BLaER1 treated with 17β-estradiol and CSF1 and Interleukin-3, amounts not matched to agents 10 nM and 100 nM (cell line): Measurements from ENCODE around the gene ACSS1.

Source experiments
- H3K27ac ChIP-seq, 11 experiments: shearing (Covaris generic); formaldehyde crosslinking; 2 replicates each; pipeline ENCODE4 v1.8.1; 2022
- H3K27me3 ChIP-seq, 11 experiments: shearing (Covaris generic); formaldehyde crosslinking; 2 replicates each; pipeline ENCODE4 v1.8.1; 2022
- H3K36me3 ChIP-seq, 11 experiments: shearing (Covaris generic); formaldehyde crosslinking; 2 replicates each; pipeline ENCODE4 v1.8.1; 2022
- H3K4me1 ChIP-seq, 10 experiments: shearing (Covaris generic); formaldehyde crosslinking; 2 replicates each; pipeline ENCODE4 v1.8.1; 2022
- H3K4me2 ChIP-seq, 11 experiments: shearing (Covaris generic); formaldehyde crosslinking; 2 replicates each; pipeline ENCODE4 v1.8.1; 2022
- H3K4me3 ChIP-seq, 10 experiments: shearing (Covaris generic); formaldehyde crosslinking; 2 replicates each; pipeline ENCODE4 v1.8.1; 2022
- H3K9ac ChIP-seq, 11 experiments: shearing (Covaris generic); formaldehyde crosslinking; 2 replicates each; pipeline ENCODE4 v1.8.1; 2022
- H3K9me3 ChIP-seq, 11 experiments: shearing (Covaris generic); formaldehyde crosslinking; replicated peaks in 1 of 11; 2 replicates each; pipeline ENCODE4 v1.8.1; 2022
- H4K20me1 ChIP-seq, 11 experiments: shearing (Covaris generic); formaldehyde crosslinking; 2 replicates each; pipeline ENCODE4 v1.8.1; 2022
- Cebpa-rat ChIP-seq, 11 experiments: shearing (Covaris generic); IDR thresholded peaks; 2 replicates each; pipeline ENCODE4 v1.8.1; 2022

The ACSS1 gene

GRCh38 chr20:25058051-25058846 is at the start of gene ACSS1:
Gene ACSS1 (minus strand): TSS chr20:25058139. CDS start chr20:25058102, 37 bp downstream.
- H3K9me3 ChIP-seq, result no peaks in the 10 kb centered on the region
- H4K20me1 ChIP-seq, result peaks cover 0 to 37% (median 31%) of the 10 kb centered on the region in 11 experiments; a peak in 17 of 22 replicates
- peak within 1 kb of the TSS; percentile 95 to 99 (median 98) for H3K4me2 ChIP-seq
- peak within 1 kb of the TSS; percentile 73 to 94 (median 89) for H3K27ac ChIP-seq
- H3K36me3 ChIP-seq, result peaks cover 0 to 7% (median 0%) of the 10 kb centered on the region in 11 experiments; a peak in 2 of 22 replicates
- H3K4me1 ChIP-seq, result peaks cover 48 to 59% (median 56%) of the 10 kb centered on the region in 10 experiments
- H3K27me3 ChIP-seq, result no peaks in the 10 kb centered on the region
- peak within 1 kb of the TSS; percentile 83 to 89 (median 88) for H3K9ac ChIP-seq
- TF ChIP-seq Cebpa-rat (IDR thresholded peaks at IDR 0.05), result no peak
- H3K4me3 ChIP-seq, result peak within 1 kb of the TSS; percentile 75 to 87 (median 76)

- Histone ChIP-seq H3K9ac (no peak overlapping the region), H3K9me3 (peaks cover 0 to 4% (median 0%) of the 10 kb centered on the region in 11 experiments; a peak in 1 of 22 replicates), H3K4me2 (no peak overlapping the region), H3K4me3 (no peak overlapping the region), H3K27me3 (no peaks in the 10 kb centered on the region), H3K36me3 (no peaks in the 10 kb centered on the region), H3K4me1 (no peaks in the 10 kb centered on the region), H3K27ac (no peak overlapping the region), H4K20me1 (no peaks in the 10 kb centered on the region)
- TF ChIP-seq Cebpa-rat (IDR thresholded peaks at IDR 0.05), result no peak
These were observed 45.6 kb upstream of the ACSS1 start for GRCh38 chr20:25103526-25103925.

DNA sequence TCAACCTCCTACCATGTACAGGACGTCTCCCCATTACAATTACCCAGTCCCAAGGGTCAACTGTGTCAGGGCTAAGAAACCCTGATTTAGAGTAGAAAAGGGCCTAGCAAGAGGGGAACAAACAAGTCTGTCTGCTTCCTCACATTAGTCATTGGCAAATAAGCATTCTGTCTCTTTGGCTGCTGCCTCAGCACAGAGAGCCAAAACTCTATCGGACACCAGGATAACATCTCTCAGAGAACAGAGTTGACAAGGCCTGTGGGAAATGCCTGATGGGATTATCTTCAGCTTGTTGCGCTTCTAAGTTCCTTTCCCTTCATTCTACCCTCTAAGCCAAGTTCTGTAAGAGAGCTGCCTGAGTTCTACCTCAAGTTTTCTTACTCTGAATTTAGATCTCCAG is 43.0 kb upstream of the ACSS1 start:
- TF ChIP-seq Cebpa-rat (IDR thresholded peaks at IDR 0.05), result no peak
- Histone ChIP-seq H3K9ac (no peak overlapping the region), H3K36me3 (no peaks in the 10 kb centered on the region), H3K4me1 (no peaks in the 10 kb centered on the region), H4K20me1 (no peaks in the 10 kb centered on the region), H3K27me3 (no peaks in the 10 kb centered on the region), H3K4me2 (no peak overlapping the region), H3K9me3 (peaks cover 0 to 4% (median 0%) of the 10 kb centered on the region in 11 experiments; a peak in 1 of 22 replicates), H3K27ac (no peak overlapping the region), H3K4me3 (no peak overlapping the region)

GRCh38 chr20:25099601-25100140 is 41.7 kb upstream of the ACSS1 start:
- H3K4me1 ChIP-seq, result no peaks in the 10 kb centered on the region
- peaks cover 0 to 4% (median 0%) of the 10 kb centered on the region in 11 experiments; a peak in 1 of 22 replicates for H3K9me3 ChIP-seq
- no peak overlapping the region for H3K4me3 ChIP-seq
- no peak overlapping the region for H3K9ac ChIP-seq
- no peaks in the 10 kb centered on the region for H4K20me1 ChIP-seq
- H3K4me2 ChIP-seq, result no peak overlapping the region
- TF ChIP-seq Cebpa-rat (IDR thresholded peaks at IDR 0.05), result no peak
- H3K27ac ChIP-seq, result no peak overlapping the region
- H3K27me3 ChIP-seq, result no peaks in the 10 kb centered on the region
- no peaks in the 10 kb centered on the region for H3K36me3 ChIP-seq

- no peak overlapping the region for H3K9ac ChIP-seq
- H4K20me1 ChIP-seq, result no peaks in the 10 kb centered on the region
- no peak for TF ChIP-seq Cebpa-rat (IDR thresholded peaks at IDR 0.05)
- H3K4me2 ChIP-seq, result no peak overlapping the region
- no peaks in the 10 kb centered on the region for H3K27me3 ChIP-seq
- H3K4me1 ChIP-seq, result no peaks in the 10 kb centered on the region
- H3K9me3 ChIP-seq, result peaks cover 0 to 2% (median 0%) of the 10 kb centered on the region in 11 experiments; a peak in 1 of 22 replicates
- no peaks in the 10 kb centered on the region for H3K36me3 ChIP-seq
- H3K4me3 ChIP-seq, result no peak overlapping the region
- H3K27ac ChIP-seq, result no peak overlapping the region
These were observed 39.6 kb upstream of the ACSS1 start for GRCh38 chr20:25097498-25097897.

- Histone ChIP-seq H4K20me1 (0 out of 22 replicates have a peak, but pooled peaks cover 0 to 7% (median 0%) of the 10 kb centered on the region in 11 experiments), H3K9ac (peak overlapping the region in 1 of 11 experiments; percentile 28; a peak in 1 of 22 replicates), H3K4me1 (peaks cover 14 to 48% (median 36%) of the 10 kb centered on the region in 10 experiments), H3K36me3 (no peaks in the 10 kb centered on the region), H3K27me3 (no peaks in the 10 kb centered on the region), H3K4me3 (0 out of 20 replicates have a peak overlapping the region, but pooled peaks of 1 of the 10 experiments have one; percentile 10), H3K27ac (no peak overlapping the region), H3K4me2 (peak overlapping the region; percentile 42 to 89 (median 70)), H3K9me3 (peaks cover 0 to 6% (median 2%) of the 10 kb centered on the region in 11 experiments; a peak in 10 of 22 replicates)
- no peak for TF ChIP-seq Cebpa-rat (IDR thresholded peaks at IDR 0.05)
These were observed 32.8 kb upstream of the ACSS1 start for GRCh38 chr20:25090492-25091429.

DNA sequence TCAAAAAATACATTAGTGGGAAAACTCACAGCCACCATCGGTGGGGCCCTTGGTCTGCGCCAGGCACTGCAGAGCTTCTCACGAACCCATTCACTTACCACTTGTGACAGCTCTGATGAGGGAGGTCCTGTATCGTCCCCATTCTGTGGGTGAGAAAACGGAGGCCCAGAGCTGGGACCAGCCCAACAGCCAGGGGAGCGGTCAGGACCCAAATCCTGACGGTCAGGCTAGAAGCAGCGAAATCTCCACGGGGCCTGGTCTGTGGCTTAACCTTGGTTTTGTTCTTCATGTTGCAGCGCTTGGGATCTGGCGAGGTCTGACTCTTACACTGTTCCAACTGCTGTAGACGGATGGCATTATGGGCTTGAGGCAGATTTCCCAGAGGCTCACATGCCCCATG is 31.7 kb upstream of the ACSS1 start:
- no peak for TF ChIP-seq Cebpa-rat (IDR thresholded peaks at IDR 0.05)
- Histone ChIP-seq H3K36me3 (no peaks in the 10 kb centered on the region), H3K4me3 (no peak overlapping the region), H3K4me1 (peaks cover 14 to 48% (median 36%) of the 10 kb centered on the region in 10 experiments), H3K4me2 (peak overlapping the region; percentile 9 to 89 (median 70); a peak in 17 of 22 replicates), H3K9me3 (peaks cover 9 to 17% (median 13%) of the 10 kb centered on the region in 11 experiments), H3K27me3 (no peaks in the 10 kb centered on the region), H3K9ac (no peak overlapping the region), H4K20me1 (0 out of 22 replicates have a peak, but pooled peaks cover 0 to 7% (median 0%) of the 10 kb centered on the region in 11 experiments), H3K27ac (no peak overlapping the region)

- H3K36me3 ChIP-seq, result no peaks in the 10 kb centered on the region; a peak in 1 of 22 replicates
- peak overlapping the region in 9 of 11 experiments; percentile 18 to 89 (median 74); a peak in 16 of 22 replicates for H3K4me2 ChIP-seq
- no peak overlapping the region for H3K4me3 ChIP-seq
- TF ChIP-seq Cebpa-rat (IDR thresholded peaks at IDR 0.05), result no peak
- no peaks in the 10 kb centered on the region for H3K27me3 ChIP-seq
- peaks cover 14 to 48% (median 36%) of the 10 kb centered on the region in 10 experiments for H3K4me1 ChIP-seq
- H3K9ac ChIP-seq, result no peak overlapping the region
- H4K20me1 ChIP-seq, result 0 out of 22 replicates have a peak, but pooled peaks cover 0 to 7% (median 0%) of the 10 kb centered on the region in 11 experiments
- H3K27ac ChIP-seq, result no peak overlapping the region
- peaks cover 15 to 23% (median 19%) of the 10 kb centered on the region in 11 experiments for H3K9me3 ChIP-seq
These were observed 31.2 kb upstream of the ACSS1 start for GRCh38 chr20:25089096-25089495.
